Measurements from ENCODE around the gene SV2C. TPM values are rescaled to one million over a fixed set of nuclear protein-coding genes. Genes with fewer than 3 reads are reported as not detected.

The SV2C gene
- total RNA-seq, 3 donors from 2014 or later = 0.54 to 1.2 (median 0.58) TPM

GRCh38 chr5:76250463-76250862 lies 167.3 kb downstream of the SV2C start:
- H3K9me3 ChIP-seq = no peaks in the 10 kb centered on the region
- no peaks in the 10 kb centered on the region for H3K36me3 ChIP-seq (ENCODE audit: low read depth)
- no peaks in the 10 kb centered on the region for H3K4me1 ChIP-seq (ENCODE audit: low read depth)
- DNase-seq = no peak
- intact Hi-C loops (cut with DNase I, micrococcal nuclease) = no loop called here
- no peak for ATAC-seq
- no peak overlapping the region for H3K4me3 ChIP-seq
- TF ChIP-seq CTCF (IDR thresholded peaks at IDR 0.05) = no peak

GRCh38 chr5:76251656-76252055 lies 168.5 kb downstream of the SV2C start:
- no peak for TF ChIP-seq CTCF (IDR thresholded peaks at IDR 0.05)
- intact Hi-C loops (cut with DNase I, micrococcal nuclease) = no loop called here
- ATAC-seq (no peak), DNase-seq (no peak)
- Histone ChIP-seq H3K9me3 (no peaks in the 10 kb centered on the region), H3K36me3 (ENCODE audit: low read depth) (no peaks in the 10 kb centered on the region), H3K4me1 (ENCODE audit: low read depth) (no peaks in the 10 kb centered on the region), H3K4me3 (no peak overlapping the region)

- no peaks in the 10 kb centered on the region for H3K36me3 ChIP-seq (ENCODE audit: low read depth)
- no peak overlapping the region for H3K4me3 ChIP-seq
- intact Hi-C loops (cut with DNase I, micrococcal nuclease) = no loop called here
- ATAC-seq (no peak), DNase-seq (no peak)
- H3K9me3 ChIP-seq = no peaks in the 10 kb centered on the region
- H3K4me1 ChIP-seq (ENCODE audit: low read depth) = no peaks in the 10 kb centered on the region
- TF ChIP-seq CTCF (IDR thresholded peaks at IDR 0.05) = no peak
Observed at GRCh38 chr5:76252437-76252836, 169.3 kb downstream of the SV2C start.

- ATAC-seq = peak; percentile 98
- Histone ChIP-seq H3K36me3 (ENCODE audit: low read depth) (no peaks in the 10 kb centered on the region), H3K4me1 (ENCODE audit: low read depth) (peaks cover 2% of the 10 kb centered on the region), H3K9me3 (no peaks in the 10 kb centered on the region), H3K4me3 (no peak overlapping the region)
- intact Hi-C loops (cut with DNase I, micrococcal nuclease) = no loop called here
- TF ChIP-seq CTCF (IDR thresholded peaks at IDR 0.05) = peak; percentile 43
- peak in 2 of 3 donors; percentile 55 to 78 for DNase-seq
Observed at GRCh38 chr5:76256116-76256889, 173.1 kb downstream of the SV2C start.

GRCh38 chr5:76257225-76257833 lies 174.1 kb downstream of the SV2C start:
- Histone ChIP-seq H3K4me3 (no peak overlapping the region), H3K9me3 (no peaks in the 10 kb centered on the region), H3K36me3 (ENCODE audit: low read depth) (no peaks in the 10 kb centered on the region), H3K4me1 (ENCODE audit: low read depth) (peaks cover 2% of the 10 kb centered on the region)
- intact Hi-C loops (cut with DNase I, micrococcal nuclease) = no loop called here
- no peak for TF ChIP-seq CTCF (IDR thresholded peaks at IDR 0.05)
- DNase-seq (no peak), ATAC-seq (peak; percentile 14)

Data from mucosa of descending colon (tissue), 3 donors.